Measurements from ENCODE around the gene NPC1. TPM values are rescaled to one million over a fixed set of nuclear protein-coding genes. Genes with fewer than 3 reads are reported as not detected.

Gene NPC1
- total and polyA plus RNA-seq, 2 of the 8 experiments (the other 6 are each of a cell fraction or from before 2014, with no cell fraction given): 34.1 to 39.5 TPM

GRCh38 chr18:23578891-23579653 lies 7.2 kb downstream of the NPC1 start (continued):
- TF ChIP-seq CHD7 (IDR thresholded peaks at IDR 0.05; ENCODE audit: insufficient replicate concordance, low read length) (no peak), TEAD4 (IDR thresholded peaks at IDR 0.05; ENCODE audit: low read depth, low read length) (no peak), FOSL1 (IDR thresholded peaks at IDR 0.05; ENCODE audit: insufficient read depth, low read depth, low read length) (no peak), EZH2 (IDR thresholded peaks at IDR 0.05; ENCODE audit: low read depth, low read length, severe bottlenecking) (no peak), TCF12 (IDR thresholded peaks at IDR 0.05; ENCODE audit: low read depth, low read length) (no peak), HDAC6 (IDR thresholded peaks at IDR 0.05; ENCODE audit: low read depth, low read length) (no peak), CBX5 (IDR thresholded peaks at IDR 0.05; ENCODE audit: low read depth, low read length) (no peak), BACH1 (IDR thresholded peaks at IDR 0.05; ENCODE audit: low read length) (no peak)
- TF ChIP-seq, protein P1, sequence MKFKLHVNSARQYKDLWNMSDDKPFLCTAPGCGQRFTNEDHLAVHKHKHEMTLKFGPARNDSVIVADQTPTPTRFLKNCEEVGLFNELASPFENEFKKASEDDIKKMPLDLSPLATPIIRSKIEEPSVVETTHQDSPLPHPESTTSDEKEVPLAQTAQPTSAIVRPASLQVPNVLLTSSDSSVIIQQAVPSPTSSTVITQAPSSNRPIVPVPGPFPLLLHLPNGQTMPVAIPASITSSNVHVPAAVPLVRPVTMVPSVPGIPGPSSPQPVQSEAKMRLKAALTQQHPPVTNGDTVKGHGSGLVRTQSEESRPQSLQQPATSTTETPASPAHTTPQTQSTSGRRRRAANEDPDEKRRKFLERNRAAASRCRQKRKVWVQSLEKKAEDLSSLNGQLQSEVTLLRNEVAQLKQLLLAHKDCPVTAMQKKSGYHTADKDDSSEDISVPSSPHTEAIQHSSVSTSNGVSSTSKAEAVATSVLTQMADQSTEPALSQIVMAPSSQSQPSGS (IDR thresholded peaks at IDR 0.05; ENCODE audit: low read length): no peak

Data from H1 (cell line).